ENCODE data around the gene NSRP1.
"Not testable (repeated sequence)": the region's sequence is repeated elsewhere in the genome, so short reads cannot be mapped to it uniquely, and the experiment has no call there.

Gene NSRP1

DNA sequence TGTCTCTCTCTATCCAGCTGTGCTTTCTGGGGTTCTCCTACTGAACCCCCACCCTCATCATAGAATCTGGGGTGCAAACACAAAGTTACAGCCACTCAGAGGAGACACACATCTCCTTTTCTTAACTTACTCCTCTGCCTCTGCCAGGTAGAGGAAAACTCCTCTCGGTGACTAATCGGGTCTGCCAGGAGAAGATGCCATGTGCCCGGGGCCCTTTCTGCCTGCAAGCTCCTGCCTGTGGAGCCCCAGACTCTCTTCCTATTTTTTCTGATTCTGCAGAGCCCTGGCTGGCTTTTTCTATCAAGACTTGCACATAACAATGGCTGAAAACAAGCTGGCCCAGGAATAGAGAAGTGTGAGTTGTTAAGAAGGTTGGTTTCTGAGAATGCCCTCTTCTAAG lies 108.5 kb downstream of the NSRP1 start:
- no peak for DNase-seq

DNA sequence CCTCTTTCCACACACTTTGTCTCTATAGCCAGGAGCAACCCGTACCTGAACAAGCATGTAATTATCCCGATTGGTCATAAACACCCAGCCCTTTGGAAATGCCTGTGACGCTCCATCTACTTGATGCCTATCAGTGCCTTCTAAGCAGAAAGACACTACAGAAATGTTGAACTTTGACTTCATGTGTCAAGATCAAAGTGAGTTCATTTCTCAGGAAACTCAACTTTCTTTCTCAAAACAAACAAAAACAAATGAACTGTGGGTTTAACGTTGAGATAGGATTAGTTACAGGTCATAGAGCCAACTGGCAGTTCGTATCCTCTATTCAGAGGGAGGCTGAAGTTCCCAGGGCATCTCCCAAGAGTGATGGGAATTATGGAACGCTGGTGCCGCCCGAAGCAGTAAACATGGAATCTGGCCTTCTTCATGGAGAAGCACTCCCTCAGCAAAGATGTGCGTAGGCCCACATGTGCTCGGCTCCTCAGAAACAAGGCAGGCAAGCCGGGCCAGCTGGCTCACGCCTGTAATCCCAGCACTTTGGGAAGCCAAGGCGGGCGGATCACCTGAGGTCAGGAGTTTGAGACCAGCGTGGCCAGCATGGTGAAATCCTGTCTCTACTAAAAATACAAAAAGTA lies 109.4 kb downstream of the NSRP1 start:
- DNase-seq: no peak

- no peak for DNase-seq
Observed at GRCh38 chr17:30226878-30227277, 110.3 kb downstream of the NSRP1 start.

DNA sequence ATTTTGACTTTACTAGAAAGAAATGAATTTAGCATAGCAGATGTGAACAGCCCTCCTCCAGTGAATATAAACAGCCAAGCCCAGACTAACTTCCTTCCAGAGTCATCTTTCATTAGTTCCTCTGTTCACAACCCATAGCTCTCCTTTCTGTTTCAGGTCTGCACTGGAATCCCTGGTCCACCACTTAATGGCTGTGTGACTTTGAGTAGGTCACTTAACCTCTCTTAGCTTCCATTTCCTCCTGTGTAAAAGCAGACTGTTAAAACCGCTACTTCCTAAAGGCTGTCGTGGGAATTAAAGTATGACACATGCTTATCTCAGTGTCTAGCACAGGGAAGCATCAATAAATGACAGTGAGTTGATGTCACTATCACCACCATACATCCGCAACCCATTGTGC lies 111.4 kb downstream of the NSRP1 start:
- DNase-seq: no peak

DNA sequence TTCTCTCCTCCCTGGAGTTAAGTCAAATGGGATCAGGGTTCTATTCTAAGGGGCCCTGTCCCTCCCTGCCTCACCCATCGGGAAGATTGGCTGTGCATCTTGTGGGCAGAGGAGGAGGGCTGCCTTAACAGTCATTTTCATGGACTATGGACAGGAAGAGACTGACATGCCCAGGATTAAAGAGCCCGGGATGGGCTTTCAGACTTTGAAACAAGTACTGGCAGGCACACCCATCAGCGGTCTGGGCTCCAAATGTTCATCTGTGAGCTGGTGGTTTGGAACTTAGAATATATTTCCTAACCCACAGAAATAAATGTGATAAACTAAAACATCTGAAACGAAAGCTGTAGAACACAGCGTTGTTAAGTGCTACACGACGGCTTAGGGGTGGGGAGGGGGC lies 112.4 kb downstream of the NSRP1 start:
- DNase-seq: no peak

- not testable (repeated sequence) for DNase-seq
Observed at GRCh38 chr17:30230009-30230408, 113.4 kb downstream of the NSRP1 start.

DNA sequence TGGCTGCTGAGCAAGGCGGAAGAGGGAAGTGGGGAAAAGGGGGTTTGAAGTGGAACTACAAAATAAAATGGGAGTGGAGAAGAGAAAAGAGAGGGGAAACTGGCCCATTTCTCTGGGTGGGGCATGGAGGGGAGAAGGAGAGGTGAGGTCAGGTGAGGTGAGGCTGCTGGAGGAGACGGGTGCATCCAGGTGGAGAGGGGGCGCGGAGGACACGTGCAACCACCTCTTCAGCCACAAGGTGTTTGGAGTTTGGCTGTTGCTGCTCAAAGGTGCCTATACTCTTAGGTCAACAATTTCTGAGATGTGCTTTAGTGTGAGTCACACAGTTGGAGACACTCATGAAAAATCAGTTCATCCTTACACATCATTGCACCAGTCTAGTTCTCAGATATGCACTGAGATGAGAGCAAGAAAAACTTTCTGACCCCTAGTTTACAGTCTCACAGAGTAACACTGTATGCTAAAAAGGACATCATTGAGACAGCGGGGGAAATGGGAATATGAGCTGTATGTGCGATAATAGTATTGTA lies 114.0 kb downstream of the NSRP1 start:
- no peak for DNase-seq

GRCh38 chr17:30232015-30232823 lies 115.6 kb downstream of the NSRP1 start:
- no peak for DNase-seq

- DNase-seq: no peak
Observed at GRCh38 chr17:30232824-30233427, 116.3 kb downstream of the NSRP1 start.

- DNase-seq: no peak
Observed at GRCh38 chr17:30234296-30234695, 117.7 kb downstream of the NSRP1 start.

DNA sequence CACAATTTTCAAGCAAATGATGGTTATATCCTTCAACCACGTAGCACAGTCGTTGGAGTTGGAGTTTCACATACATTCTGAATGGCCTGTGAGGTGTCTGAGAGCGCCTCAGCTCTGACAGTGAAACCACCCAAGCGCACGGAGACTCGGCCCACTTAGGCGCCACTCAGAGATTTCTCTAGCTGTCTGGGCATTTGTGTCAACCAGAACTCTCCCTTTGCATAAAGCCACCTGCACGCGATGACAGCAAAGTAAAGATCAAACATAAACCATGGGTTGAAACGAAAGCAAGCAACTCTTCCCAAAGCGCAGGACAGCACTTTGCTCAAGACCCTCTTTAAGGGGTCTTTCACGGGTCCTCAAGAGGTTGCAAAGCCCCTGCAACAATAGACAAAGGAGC lies 118.3 kb downstream of the NSRP1 start:
- no peak for DNase-seq

DNA sequence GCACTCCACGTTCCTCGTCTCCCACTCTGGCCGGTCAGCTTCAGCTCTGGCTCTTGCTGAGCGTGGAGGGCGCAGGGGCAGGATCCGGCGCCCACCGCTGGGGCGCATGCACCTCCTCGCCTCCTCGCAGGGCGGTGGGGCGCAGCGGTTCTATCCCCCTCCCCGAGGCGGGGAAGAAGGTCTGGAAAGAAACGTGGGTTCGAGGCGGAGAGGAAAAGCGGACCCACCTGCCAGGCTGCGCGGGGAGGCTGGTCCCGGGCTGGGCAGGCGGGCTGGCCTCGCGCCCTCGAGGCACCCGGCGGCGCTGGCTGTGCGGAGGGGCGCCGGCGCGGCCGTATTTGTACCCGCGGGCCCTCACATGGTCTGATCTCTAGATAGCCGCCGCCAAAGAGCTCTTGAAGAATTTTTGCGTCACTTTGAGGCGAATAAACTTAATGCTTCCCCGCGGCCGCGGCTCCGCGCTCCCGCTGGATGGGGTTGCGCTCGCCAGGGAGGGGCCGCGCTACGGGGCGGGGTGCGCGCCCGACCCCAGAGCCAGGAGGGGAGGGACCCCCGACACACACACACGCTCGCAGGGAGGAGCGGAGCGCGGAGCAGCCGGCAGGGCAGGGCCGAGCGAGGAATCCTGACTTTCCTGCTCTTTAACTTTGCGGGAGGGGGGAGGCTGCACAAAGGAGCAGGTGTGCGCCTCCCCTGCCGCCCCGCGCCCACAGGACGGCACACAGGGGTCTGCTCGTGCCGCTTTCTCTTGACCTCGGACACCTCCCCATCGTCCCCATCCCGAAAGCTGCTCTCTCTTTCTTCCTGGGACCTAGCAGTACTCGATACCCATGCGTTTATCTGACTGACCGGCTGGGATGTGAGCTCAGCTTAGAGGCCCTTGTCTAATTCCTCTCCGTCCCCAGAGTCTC lies 119.0 kb downstream of the NSRP1 start, which contains the start of gene SLC6A4:
Gene SLC6A4, minus strand, starts transcription at position 312 of the 911 bp plus-strand sequence. CDS start 13,739 bp downstream, outside the sequence.
- DNase-seq: no peak

Data from NCI-H1048 (cell line).